ENCODE results near the gene P4HA3. TPM values are rescaled to one million over a fixed set of nuclear protein-coding genes. Genes with fewer than 3 reads are reported as not detected.

The P4HA3 gene
- polyA plus RNA-seq, 3 donors, result 0.07 TPM; not detected in 2

GRCh38 chr11:74347381-74347780, 35.9 kb upstream of the P4HA3 start:
- Histone ChIP-seq H4K20me1 (ENCODE audit: insufficient read depth, low read length) (no peaks in the 10 kb centered on the region), H3K36me3 (replicated peaks in 1 of 2; ENCODE audit: control insufficient read depth in 1 of 2, insufficient read depth in 2 of 2, low read length in 2 of 2) (no peaks in the 10 kb centered on the region), H3K9ac (ENCODE audit: insufficient read depth, low read length, poor library complexity, severe bottlenecking) (no peak overlapping the region), H3K27me3 (ENCODE audit: control insufficient read depth in 2 of 2, insufficient read depth in 2 of 2, low read length in 2 of 2) (no peaks in the 10 kb centered on the region), H3K4me3 (replicated peaks in 1 of 3; ENCODE audit: low read depth in 2 of 3, low read length in 3 of 3) (no peak overlapping the region), H3K9me3 (replicated peaks in 1 of 2; ENCODE audit: control insufficient read depth in 1 of 2, insufficient read depth in 1 of 2, low read length in 2 of 2) (no peaks in the 10 kb centered on the region), H2AFZ (ENCODE audit: insufficient read depth, low read depth, low read length, poor library complexity, severe bottlenecking) (no peak overlapping the region), H3K4me2 (replicated peaks; ENCODE audit: extremely low read depth, low read length, poor library complexity, severe bottlenecking) (no peak overlapping the region), H3K4me1 (ENCODE audit: control insufficient read depth in 1 of 2, insufficient read depth in 2 of 2, low read length in 2 of 2) (no peaks in the 10 kb centered on the region), H3K79me2 (ENCODE audit: insufficient read depth, low read length) (no peaks in the 10 kb centered on the region), H3K27ac (ENCODE audit: low read depth in 1 of 2, low read length in 2 of 2) (no peak overlapping the region)
- no CpG with 5 or more reads among the region's 2 CpGs for WGBS (ENCODE audit: insufficient coverage)
- no peak overlapping the region for H3K4me3 Mint-ChIP-seq
- DNase-seq, result no peak
- H3K9me3 Mint-ChIP-seq, result peaks cover 0 to 3% (median 0%) of the 10 kb centered on the region in 7 donors
- intact Hi-C loops (cut with micrococcal nuclease), result no loop called here
- no peak overlapping the region for H3K27ac Mint-ChIP-seq
- H3K27me3 Mint-ChIP-seq (ENCODE audit: low read depth in 3 of 3), result peaks cover 0 to 2% (median 0%) of the 10 kb centered on the region in 3 donors
- H3K4me1 Mint-ChIP-seq, result no peaks in the 10 kb centered on the region
- H3K36me3 Mint-ChIP-seq, result peaks cover 9 to 14% of the 10 kb centered on the region in 2 donors
- TF ChIP-seq, protein P1, sequence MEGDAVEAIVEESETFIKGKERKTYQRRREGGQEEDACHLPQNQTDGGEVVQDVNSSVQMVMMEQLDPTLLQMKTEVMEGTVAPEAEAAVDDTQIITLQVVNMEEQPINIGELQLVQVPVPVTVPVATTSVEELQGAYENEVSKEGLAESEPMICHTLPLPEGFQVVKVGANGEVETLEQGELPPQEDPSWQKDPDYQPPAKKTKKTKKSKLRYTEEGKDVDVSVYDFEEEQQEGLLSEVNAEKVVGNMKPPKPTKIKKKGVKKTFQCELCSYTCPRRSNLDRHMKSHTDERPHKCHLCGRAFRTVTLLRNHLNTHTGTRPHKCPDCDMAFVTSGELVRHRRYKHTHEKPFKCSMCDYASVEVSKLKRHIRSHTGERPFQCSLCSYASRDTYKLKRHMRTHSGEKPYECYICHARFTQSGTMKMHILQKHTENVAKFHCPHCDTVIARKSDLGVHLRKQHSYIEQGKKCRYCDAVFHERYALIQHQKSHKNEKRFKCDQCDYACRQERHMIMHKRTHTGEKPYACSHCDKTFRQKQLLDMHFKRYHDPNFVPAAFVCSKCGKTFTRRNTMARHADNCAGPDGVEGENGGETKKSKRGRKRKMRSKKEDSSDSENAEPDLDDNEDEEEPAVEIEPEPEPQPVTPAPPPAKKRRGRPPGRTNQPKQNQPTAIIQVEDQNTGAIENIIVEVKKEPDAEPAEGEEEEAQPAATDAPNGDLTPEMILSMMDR (IDR thresholded peaks at IDR 0.05), result no peak

DNA sequence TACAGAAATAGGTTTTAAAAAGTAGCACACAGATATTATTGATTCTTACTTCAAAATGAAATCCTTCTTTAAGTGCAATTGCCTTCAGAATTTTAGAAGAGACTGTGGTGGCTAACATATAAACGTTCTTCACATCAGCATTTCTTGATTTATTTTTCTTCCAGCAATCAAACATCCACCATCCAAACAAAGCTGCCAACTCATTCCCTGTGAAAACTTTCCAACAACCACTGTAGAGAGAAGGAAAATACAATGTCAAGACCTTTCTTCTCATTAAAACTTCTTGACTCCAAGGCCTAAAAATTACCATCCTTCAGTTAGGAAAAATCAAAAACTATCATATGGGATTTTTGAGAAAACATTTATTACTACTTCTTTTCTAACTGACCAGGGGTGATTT, 34.0 kb upstream of the P4HA3 start:
- H3K27ac Mint-ChIP-seq, result no peak overlapping the region
- peaks cover 0 to 2% (median 0%) of the 10 kb centered on the region in 3 donors for H3K27me3 Mint-ChIP-seq (ENCODE audit: low read depth in 3 of 3)
- DNase-seq, result no peak
- H4K20me1 ChIP-seq (ENCODE audit: insufficient read depth, low read length), result no peaks in the 10 kb centered on the region
- TF ChIP-seq, protein P1 (IDR thresholded peaks at IDR 0.05), result no peak
- H3K4me1 ChIP-seq (ENCODE audit: control insufficient read depth in 1 of 2, insufficient read depth in 2 of 2, low read length in 2 of 2), result no peaks in the 10 kb centered on the region
- H3K9ac ChIP-seq (ENCODE audit: insufficient read depth, low read length, poor library complexity, severe bottlenecking), result no peak overlapping the region
- no peaks in the 10 kb centered on the region for H3K9me3 ChIP-seq (replicated peaks in 1 of 2; ENCODE audit: control insufficient read depth in 1 of 2, insufficient read depth in 1 of 2, low read length in 2 of 2)
- H3K9me3 Mint-ChIP-seq, result no peaks in the 10 kb centered on the region
- no peaks in the 10 kb centered on the region for H3K36me3 ChIP-seq (replicated peaks in 1 of 2; ENCODE audit: control insufficient read depth in 1 of 2, insufficient read depth in 2 of 2, low read length in 2 of 2)
- no peaks in the 10 kb centered on the region for H3K4me1 Mint-ChIP-seq
- no CpG with 5 or more reads among the region's 1 CpG for WGBS (ENCODE audit: insufficient coverage)
- no peak overlapping the region for H2AFZ ChIP-seq (ENCODE audit: insufficient read depth, low read depth, low read length, poor library complexity, severe bottlenecking)
- H3K27ac ChIP-seq (ENCODE audit: low read depth in 1 of 2, low read length in 2 of 2), result no peak overlapping the region
- H3K4me3 ChIP-seq (replicated peaks in 1 of 3; ENCODE audit: low read depth in 2 of 3, low read length in 3 of 3), result no peak overlapping the region
- H3K4me2 ChIP-seq (replicated peaks; ENCODE audit: extremely low read depth, low read length, poor library complexity, severe bottlenecking), result no peak overlapping the region
- peaks cover 14 to 18% of the 10 kb centered on the region in 2 donors for H3K36me3 Mint-ChIP-seq
- H3K4me3 Mint-ChIP-seq, result no peak overlapping the region
- H3K27me3 ChIP-seq (ENCODE audit: control insufficient read depth in 2 of 2, insufficient read depth in 2 of 2, low read length in 2 of 2), result no peaks in the 10 kb centered on the region
- intact Hi-C loops (cut with micrococcal nuclease), result no loop called here
- no peaks in the 10 kb centered on the region for H3K79me2 ChIP-seq (ENCODE audit: insufficient read depth, low read length)
